ENCODE data around the gene CGRRF1. TPM values are rescaled to one million over a fixed set of nuclear protein-coding genes. Genes with fewer than 3 reads are reported as not detected.

CGRRF1 gene
- total RNA-seq, 1 experiment from 2014 or later, result 11.2 TPM

DNA sequence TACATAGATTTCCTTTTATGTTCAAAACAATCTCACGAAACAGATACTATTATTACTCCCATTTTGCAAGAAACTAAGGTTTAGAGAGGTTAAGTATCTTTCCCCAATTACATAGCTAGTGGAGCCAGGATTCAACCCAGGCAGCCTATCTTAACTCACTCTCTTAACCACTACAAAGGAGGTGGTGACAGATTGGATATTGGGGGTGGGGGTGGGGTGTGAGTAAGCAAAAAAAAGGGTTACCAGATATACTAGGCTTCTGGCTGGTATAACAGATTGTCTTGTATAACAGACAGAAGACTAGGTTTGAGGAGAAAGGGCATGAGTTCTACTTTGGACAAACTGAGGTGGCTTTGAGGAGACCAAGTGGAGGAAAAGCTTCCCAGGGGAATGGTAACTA, 23.0 kb upstream of the CGRRF1 start:
- BruUV-seq (replicated peaks), result no TSS peak
- Histone ChIP-seq H3K4me3 (ENCODE audit: low read depth, low read length, poor library complexity, severe bottlenecking) (no peak overlapping the region), H3K36me3 (ENCODE audit: insufficient read depth, low read length, poor library complexity, severe bottlenecking) (peaks cover 17% of the 10 kb centered on the region), H3K27me3 (replicated peaks; ENCODE audit: insufficient read depth, low read depth, low read length, poor library complexity) (no peaks in the 10 kb centered on the region), H3K9me3 (ENCODE audit: low read depth, low read length, poor library complexity, severe bottlenecking) (no peaks in the 10 kb centered on the region), H3K27ac (ENCODE audit: low read depth, low read length, poor library complexity, severe bottlenecking) (no peak overlapping the region), H3K4me1 (ENCODE audit: insufficient read depth, low read length, poor library complexity, severe bottlenecking) (peaks cover 47% of the 10 kb centered on the region)
- TF ChIP-seq CTCF (conservative IDR thresholded peaks at IDR 0.05; ENCODE audit: low read depth, low read length) (no peak), EZH2 (IDR thresholded peaks at IDR 0.05; ENCODE audit: borderline replicate concordance, low read depth, low read length, poor library complexity, severe bottlenecking) (no peak)
- no peak for DNase-seq (ENCODE audit: low spot score)
- ChIA-PET POLR2A (ENCODE audit: low non-redundant PET) (no interaction called here), CTCF (no interaction called here)
- intact Hi-C loops (cut with micrococcal nuclease; ENCODE audit: unreplicated experiment), result no loop called here

GRCh38 chr14:54487771-54488170, 21.9 kb upstream of the CGRRF1 start:
- BruUV-seq (replicated peaks), result TSS peak; percentile 39
- CTCF ChIA-PET, result no interaction called here

DNA sequence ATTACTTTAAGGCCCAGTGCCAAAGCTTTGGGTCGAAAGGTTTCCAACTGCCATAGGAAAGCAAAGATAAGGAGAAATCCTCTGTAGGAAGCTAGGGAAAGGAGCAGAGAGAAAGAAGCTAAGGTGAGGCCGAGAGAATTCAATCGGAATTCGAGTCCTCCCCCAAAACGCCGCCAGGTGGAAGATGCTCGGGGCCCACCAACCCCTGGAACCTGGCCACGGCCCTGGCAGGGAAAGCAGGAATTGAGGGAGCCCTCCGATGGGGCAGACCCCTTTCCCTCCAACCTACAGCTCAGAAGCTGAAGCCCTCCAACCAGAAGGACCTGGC, 21.4 kb upstream of the CGRRF1 start:
- H3K4me1 ChIP-seq (ENCODE audit: insufficient read depth, low read length, poor library complexity, severe bottlenecking), result peaks cover 41% of the 10 kb centered on the region
- no peaks in the 10 kb centered on the region for H3K27me3 ChIP-seq (replicated peaks; ENCODE audit: insufficient read depth, low read depth, low read length, poor library complexity)
- H3K4me3 ChIP-seq (ENCODE audit: low read depth, low read length, poor library complexity, severe bottlenecking), result peak overlapping the region; percentile 97
- peaks cover 7% of the 10 kb centered on the region for H3K36me3 ChIP-seq (ENCODE audit: insufficient read depth, low read length, poor library complexity, severe bottlenecking)
- BruUV-seq (replicated peaks), result no TSS peak
- H3K27ac ChIP-seq (ENCODE audit: low read depth, low read length, poor library complexity, severe bottlenecking), result peak overlapping the region; percentile 94
- POLR2A ChIA-PET (ENCODE audit: low non-redundant PET), result interaction anchor here (0.5 kb wide), 1 partner anchor 235 kb away, joined by 5 read pairs; no protein-coding TSS in a partner anchor
- CTCF ChIA-PET, result no interaction called here
- no peaks in the 10 kb centered on the region for H3K9me3 ChIP-seq (ENCODE audit: low read depth, low read length, poor library complexity, severe bottlenecking)
- DNase-seq (ENCODE audit: low spot score), result no peak
- intact Hi-C loops (cut with micrococcal nuclease; ENCODE audit: unreplicated experiment), result no loop called here
- TF ChIP-seq CTCF (conservative IDR thresholded peaks at IDR 0.05; ENCODE audit: low read depth, low read length), result no peak; the same call in 1 of the 2 replicates
- no peak for TF ChIP-seq EZH2 (IDR thresholded peaks at IDR 0.05; ENCODE audit: borderline replicate concordance, low read depth, low read length, poor library complexity, severe bottlenecking)

More at GRCh38 chr14:54487771-54488170, 21.9 kb upstream of the CGRRF1 start:
- Histone ChIP-seq H3K9me3 (ENCODE audit: low read depth, low read length, poor library complexity, severe bottlenecking) (no peaks in the 10 kb centered on the region), H3K4me1 (ENCODE audit: insufficient read depth, low read length, poor library complexity, severe bottlenecking) (peaks cover 44% of the 10 kb centered on the region), H3K27me3 (replicated peaks; ENCODE audit: insufficient read depth, low read depth, low read length, poor library complexity) (no peaks in the 10 kb centered on the region), H3K27ac (ENCODE audit: low read depth, low read length, poor library complexity, severe bottlenecking) (peak overlapping the region; percentile 94), H3K4me3 (ENCODE audit: low read depth, low read length, poor library complexity, severe bottlenecking) (peak overlapping the region; percentile 97), H3K36me3 (ENCODE audit: insufficient read depth, low read length, poor library complexity, severe bottlenecking) (peaks cover 12% of the 10 kb centered on the region)
- POLR2A ChIA-PET (ENCODE audit: low non-redundant PET), result no interaction called here
- DNase-seq (ENCODE audit: low spot score), result no peak
- intact Hi-C loops (cut with micrococcal nuclease; ENCODE audit: unreplicated experiment), result no loop called here
- TF ChIP-seq EZH2 (IDR thresholded peaks at IDR 0.05; ENCODE audit: borderline replicate concordance, low read depth, low read length, poor library complexity, severe bottlenecking) (no peak), CTCF (conservative IDR thresholded peaks at IDR 0.05; ENCODE audit: low read depth, low read length) (no peak)

Data from A673 (cell line).